Pons (tissue), 1 donor: ENCODE data around the gene SEPTIN7.

ENCODE experiments used
- DNase-seq: peaks from one replicate; pipeline ENCODE4 v3.0.0-alpha.2; 2016; ENCODE audit warnings: low spot score

Gene SEPTIN7

DNA sequence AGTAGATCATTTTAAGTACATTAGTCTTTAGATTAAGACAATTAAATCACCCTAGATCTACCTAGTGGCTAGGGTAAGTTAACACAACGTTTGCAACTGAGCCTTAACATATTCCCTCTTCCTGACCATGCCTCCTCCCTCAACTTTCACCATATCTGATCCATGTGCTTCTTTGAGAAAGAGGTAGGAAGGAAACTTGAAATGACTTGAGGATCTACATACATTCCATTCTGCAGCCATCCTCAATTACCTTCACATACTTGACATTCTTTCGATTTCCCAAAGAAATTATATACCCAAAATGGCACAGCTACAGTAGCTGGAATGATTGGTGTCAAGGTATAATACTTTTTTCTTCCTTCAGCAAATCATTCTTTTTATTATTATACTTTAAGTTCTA is 12.9 kb upstream of the SEPTIN7 start:
- no peak for DNase-seq

DNA sequence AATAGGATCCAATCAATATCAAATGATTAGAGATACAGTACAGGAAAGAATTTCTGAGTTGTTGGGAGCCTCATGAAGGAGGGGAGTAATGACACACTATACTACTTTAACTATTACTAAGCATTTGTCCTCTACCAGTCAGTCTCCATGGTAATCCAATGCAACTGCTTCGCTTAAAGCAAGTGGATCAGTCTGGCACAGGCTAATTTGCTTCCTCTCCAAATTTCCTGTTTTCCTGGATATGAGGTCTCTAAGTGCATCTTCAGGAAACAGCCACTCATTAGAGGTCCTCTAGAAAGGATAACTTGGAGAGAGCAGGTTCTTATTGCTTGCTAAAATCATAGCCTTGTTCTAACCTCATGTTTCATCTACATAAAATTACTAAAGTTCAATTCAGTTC is 8.4 kb upstream of the SEPTIN7 start:
- DNase-seq, result no peak

DNA sequence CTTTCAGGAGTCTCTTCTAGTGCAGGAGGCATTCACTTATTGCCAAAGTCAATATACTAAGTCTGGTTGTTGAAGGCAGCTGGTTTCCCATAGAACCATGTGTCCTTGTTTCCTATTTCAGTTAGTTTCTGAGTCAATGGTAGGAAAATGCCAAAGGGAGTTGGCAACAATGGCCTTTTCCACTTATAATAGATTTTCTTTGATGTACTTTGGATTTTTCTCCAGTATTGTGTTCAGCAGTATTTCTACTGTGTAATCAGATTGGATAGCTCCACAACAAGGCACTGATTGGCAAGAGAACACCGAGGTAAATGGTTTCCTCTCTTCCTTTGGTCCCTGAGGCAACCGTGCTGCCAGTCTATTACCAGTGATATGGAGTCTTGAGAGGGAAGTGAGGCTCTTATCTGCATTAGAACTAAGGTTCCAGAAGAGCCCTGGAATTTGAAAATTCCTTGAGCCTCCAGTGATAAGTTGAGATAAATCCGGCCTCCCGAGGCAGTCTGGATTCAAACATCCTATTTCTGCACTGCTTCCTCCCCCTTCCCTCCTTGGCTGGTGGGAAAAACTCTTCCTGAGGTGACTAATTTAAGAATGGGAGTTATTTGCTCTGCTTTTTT is 7.9 kb upstream of the SEPTIN7 start:
- DNase-seq, result peak; percentile 63

DNA sequence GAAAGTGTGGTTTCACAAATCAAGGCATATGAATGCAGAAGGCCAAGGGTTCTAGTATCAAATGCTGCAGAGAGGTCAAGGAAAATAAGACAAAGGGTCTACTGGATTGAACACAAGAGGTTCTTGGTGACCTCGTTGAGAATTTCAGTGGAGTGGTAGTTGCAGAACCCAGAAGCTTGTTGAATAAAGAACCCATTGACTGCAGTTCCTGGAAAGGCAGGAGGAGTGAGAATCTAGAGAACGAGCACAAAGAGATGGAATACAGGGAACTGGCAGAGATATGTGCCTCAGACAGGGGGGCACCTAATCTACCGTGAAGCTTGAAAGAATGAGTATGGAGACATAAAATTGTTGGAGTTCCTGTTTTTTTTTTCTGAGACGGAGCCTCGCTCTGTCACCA is 3.5 kb upstream of the SEPTIN7 start:
- peak; percentile 66 for DNase-seq

DNA sequence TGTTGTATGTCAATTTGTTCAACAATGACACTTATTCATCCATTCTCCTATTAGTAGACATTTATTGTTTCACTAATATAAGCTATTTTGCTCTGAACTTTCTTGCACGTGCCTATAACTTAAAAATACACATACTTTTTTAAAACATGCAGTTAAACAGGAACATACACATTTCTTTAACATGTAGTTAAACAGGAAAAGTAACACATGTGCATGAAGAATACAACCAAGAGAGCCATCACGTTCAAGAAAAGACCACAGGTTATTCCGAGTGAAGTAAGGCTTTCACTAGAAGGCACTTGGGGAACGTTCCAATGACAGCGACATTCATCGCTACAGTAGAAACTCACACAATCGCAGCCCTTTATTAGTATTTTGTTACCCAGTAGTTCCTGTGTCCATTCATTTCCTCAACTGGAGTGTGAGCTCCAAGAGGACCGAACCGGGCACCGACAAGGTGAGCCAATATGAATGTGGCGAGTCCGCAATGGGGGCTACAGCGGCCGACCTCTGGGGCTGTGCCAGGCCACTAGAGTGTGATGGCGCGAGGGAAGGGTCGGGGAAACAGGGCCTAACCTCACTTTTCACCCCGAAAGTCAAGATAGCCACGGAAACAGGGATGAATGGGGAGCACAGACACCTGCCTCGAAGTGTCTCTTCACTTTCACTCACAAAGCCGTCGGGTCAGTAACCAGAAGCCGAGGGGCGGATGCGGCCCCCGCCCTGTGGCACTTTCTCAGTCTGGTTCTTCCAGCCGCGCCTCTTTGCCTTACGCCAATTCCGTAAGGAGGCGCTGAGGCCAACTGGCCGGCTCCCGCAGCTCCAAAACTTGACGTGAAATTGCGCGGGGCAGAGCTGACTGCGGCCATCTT is 775 bp upstream of the SEPTIN7 start:
- DNase-seq, result peak; percentile 73

DNA sequence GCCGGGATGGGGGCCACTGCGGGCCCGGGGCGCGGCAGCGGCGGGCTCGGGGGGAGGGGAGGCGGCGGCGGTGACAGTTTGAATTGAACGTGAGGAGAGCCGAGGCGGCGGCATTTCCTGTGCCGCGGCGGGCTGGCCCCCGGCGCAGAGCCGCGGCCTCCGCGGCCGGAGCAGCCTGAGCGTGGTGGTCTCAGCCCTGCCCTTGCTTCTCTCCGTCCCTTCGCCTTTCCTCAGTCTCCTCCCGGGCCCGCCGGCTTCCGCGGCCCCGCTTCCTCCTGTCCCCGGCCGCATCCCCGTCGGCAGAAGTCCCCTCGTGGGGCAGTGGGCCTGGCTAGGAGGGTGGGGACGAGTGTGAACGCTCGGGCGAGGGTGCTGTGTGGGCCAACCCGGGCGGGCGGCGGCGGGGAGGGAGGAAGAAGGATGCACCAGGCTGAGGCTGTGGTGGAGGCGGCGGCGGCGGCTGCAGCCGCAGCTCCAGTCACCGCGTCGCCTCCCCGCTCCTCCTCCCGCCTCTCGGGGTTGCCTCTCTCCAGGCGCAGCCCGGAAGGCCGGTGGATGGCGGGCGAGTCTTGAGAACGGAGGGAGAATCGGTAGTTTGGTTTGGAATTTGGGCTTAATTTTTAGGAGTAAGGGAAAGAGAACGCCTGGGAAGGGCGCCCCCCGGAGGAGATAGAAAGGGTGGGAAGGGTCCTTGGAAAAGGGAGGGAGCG is 690 bp downstream of the SEPTIN7 start:
- peak; percentile 84 for DNase-seq

DNA sequence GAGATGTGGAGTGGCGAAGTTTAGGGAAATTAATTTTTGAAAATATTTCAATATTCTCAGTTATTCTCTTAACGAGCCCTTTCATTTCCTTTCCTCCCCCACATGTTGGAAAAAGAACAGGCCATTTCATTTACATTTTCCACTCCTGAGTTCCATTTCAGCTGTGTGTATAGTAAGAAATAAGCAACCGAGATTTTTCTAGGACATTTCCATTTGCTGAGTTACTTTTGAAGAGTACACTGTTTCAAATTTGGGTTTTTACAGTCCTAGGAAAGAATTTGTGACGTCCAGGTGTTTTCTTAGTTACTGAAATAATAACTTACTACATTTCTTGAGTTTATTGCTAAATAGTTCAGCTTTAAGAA is 1.2 kb downstream of the SEPTIN7 start:
- DNase-seq, result peak; percentile 63

DNA sequence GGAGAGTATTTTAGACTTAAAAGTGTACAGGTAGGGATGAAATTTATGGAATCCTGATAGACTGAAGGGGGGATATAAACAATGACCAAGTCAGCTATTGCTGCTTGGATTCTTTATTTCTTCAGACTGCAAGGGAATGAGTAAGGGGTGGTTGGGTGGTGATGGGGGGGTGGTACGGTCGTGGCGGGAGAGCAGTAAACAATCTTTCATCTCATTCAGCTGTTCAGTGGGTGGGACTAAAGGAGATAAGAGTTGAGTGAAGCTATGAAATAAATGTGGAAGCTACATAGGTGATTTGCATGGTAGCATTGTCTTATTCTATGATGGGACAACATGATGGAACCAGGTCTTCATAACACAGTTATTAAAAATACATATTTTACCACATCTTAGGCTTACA is 1.8 kb downstream of the SEPTIN7 start:
- DNase-seq, result peak; percentile 69

DNA sequence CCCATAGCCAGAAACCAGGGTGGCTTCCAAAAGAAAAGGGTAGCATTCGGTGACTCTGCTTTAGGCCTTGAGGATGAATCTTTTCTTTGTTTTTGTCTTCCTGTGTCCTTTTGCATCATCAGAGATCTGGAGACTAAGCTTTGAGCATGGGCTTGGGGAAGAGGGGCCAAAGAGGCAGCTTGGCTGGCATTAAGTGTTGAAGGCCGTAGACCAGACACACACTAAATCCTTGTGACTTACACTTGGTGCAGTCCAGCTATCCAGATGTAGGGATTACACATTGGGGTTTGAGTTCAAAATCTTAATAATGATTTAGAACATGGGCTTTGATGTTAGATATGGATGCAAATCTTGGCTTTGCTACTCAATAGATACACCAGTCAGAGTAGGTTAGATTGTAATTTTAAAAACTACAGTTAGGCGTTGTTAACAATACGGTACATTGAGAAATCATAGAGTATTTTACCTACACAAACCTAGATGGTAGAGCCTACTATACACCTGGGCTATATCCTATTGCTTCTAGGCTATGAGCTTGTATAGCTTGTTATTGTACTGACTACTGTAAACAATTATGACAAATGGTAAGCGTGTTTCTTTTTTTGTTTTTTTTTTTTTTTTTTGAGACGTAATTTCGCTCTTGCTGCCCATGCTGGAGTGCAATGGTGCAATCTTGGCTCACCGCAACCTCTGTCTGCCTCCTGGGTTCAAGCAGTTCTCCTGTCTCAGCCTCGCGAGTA is 3.5 kb downstream of the SEPTIN7 start:
- DNase-seq, result peak; percentile 47

DNA sequence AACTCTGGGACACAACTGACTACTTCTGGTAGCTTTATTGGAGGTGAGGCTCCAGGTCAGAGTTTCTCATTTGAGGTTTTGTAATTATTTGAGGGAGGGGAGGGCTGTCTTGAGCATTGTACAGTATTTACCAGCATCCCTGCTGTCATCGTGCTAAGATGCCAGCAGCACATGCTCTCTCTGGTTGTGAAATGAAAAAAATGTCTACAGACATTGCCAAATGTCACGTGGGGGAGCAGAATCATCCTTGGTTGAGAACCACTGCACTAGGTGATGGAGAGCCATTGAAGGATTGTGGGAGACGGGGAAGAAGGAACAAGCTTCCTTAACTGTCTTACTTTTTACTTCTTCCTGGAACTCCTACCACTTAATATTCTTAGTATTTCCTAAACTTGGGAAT is 5.0 kb downstream of the SEPTIN7 start:
- DNase-seq, result no peak

DNA sequence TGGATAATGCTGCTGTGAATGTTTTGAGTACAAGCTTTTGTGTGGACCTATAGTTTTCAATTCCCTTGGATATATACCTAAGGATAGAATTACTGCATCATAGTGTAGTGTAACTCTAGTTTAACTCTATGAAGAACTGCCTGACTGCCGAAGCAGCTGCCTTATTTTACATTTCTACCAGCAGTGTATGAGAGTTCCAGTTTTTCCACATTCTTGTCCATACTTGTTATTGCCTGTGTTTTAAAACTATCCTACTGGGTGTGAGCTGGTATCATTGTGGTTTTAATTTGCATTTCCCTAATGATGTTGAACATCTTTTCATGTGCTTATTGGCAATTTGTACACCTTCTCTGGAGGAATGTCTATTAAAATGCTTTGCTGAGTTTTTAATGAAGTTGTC is 15.7 kb downstream of the SEPTIN7 start:
- DNase-seq, result no peak

DNA sequence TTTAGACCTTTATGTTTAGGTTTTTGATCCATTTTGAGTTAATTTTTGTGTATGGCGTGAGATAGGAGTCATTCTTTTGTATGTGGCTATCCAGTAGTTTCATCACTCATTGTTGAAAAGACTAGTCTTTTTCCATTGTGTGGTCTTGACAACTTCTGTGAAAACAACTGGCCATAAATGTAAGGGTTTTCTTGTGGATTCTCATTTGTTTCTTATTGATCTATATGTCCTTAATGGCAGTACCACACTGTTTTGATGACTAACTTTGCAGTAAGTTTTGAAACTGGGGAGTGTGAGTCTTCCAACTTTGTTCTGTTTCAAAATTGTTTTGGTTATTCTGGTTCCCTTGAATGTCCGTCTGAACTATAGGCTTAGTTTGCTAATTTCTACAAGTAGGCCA is 16.3 kb downstream of the SEPTIN7 start:
- DNase-seq, result no peak

DNA sequence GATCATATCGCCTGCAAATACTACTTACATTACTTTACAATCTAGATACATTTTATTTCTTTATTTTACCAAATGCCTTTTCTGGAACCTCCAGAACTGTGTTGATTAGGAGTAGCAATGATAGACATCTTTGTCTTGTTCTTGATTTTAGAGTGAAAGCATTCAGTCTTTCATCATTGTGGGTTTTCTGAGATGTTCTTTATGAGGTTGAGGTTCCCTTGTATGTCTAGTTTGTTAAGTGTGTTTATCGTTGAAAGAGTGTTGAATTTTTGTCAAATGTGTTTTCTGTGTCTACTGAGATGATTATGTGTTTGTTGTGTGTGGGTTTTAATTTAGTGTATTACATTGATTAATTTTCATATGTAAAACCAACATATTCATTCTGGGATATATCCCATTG is 17.1 kb downstream of the SEPTIN7 start:
- no peak for DNase-seq

DNA sequence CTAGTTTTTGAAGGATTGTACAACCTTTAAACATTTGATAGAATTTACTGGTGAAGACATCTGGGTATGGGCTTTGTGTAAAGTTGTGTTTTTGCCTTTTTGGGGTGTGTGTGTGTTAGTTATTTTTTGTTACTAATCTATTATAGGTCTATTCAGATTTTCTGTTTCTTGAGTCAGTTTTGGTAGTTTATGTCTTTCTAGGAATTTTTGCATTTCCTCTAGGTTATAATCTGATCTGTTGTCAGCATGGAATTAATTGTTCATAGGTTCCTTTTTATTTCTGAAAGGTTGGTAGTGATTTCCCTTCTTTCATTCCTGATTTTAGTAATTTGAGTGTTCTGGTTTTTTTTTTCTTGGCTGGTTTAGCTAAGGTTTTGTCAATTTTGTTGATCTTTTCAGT is 17.7 kb downstream of the SEPTIN7 start:
- no peak for DNase-seq

DNA sequence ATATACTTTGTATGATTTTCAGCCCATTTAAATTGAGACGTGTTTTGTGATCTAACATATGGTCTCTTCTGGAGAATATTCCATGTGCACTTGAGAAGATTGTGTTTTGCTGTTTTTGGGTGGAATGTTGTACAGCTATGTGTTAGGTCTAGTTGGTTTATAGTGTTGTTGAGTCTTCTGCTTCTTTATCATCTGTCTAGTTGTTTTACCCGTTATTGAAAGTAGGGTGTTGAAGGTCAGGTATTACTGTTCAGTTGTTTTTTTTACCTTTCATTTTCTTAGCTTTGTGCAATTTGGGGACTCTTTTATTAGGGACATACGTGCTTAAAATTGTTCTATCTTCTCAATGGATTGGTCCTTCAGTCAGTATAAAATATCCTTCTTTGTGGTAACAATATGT is 18.5 kb downstream of the SEPTIN7 start:
- DNase-seq, result no peak

DNA sequence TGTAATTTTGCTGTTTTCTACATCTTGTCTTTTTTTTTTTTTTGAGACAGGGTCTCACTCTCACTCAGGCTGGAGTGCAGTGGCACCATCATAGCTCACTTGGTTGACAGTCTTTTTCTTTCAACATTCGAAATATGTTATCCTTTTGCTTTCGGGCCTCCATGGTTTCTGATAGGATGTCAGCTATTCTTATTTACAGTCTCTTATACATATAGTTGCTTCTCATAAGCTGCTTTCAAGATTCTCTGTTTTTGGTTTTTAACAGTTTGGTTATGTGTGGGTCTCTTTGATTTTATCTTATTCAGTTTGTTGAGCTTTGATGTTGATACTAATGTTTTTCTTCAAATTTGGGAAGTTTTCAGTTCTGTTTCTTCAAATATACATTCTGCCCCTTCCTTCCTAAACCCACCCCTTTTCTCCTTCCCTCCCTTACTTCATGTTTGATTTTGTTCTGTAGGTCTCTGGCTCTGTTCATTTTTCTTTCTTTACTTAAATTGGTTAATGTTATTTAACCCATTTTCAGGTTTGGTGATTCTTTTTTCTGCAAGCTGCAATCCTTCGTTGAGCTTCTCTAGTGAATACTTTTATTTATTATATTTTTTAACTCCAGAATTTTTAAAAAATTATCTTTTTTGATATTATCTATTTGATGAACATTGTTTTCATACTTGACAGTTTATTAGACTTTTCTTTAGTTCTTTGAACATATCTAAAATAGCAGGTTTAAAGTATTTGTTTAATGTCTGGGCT is 19.3 kb downstream of the SEPTIN7 start:
- DNase-seq, result no peak

DNA sequence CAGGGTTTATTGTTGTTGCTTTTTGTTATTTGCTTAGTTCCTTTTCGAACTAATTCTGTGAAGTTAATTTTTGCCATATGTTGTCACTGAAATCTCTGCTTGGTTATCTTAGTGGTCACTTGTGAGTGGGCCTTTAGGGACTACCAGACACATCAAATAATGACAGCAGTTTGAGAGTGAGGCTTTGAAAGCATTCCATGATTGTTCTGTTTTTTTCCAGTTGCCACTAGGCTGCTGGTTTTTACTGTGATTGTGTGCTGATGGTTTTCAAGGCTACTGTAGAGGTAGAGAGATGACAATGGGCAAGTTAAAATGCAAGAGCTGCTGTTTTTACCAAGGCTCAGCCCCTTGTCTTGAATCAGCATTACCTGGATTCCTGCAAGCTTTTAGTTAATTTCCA is 20.0 kb downstream of the SEPTIN7 start:
- DNase-seq, result no peak

DNA sequence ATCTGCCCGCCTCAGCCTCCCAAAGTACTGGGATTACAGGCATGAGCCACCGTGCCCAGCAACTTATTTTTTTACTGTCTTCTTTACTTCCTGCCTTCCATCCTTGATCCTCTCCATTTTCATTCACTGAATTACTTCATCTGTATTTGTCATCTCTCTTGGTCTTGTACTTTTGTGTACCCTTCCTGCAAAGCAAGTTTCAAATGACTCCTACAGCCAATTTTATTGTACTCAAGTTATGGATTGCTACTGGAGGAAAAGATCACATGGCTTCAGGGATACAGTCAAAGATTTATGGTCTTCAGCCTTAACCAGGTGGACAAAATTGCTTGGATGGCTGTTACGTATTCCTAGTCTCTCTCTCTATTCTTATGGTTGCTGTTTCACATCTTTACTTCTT is 22.6 kb downstream of the SEPTIN7 start:
- no peak for DNase-seq

DNA sequence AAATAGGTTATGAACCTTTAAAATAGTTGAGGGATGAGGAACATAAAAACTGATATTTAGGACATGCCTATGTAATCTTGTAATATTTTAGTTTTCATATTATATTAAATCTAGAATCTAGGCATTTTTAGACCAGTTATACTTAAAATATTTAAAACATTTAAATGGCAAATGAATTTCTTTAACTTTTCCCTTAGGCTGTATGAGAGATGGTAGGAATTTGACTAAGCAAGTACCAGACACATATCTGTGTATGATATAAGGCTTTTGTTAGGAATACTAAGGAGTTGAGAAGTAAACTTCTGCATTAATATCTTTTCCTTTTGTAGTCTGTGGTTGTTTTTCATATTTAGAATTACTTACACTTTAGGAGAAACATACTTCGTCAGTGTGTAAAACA is 25.1 kb downstream of the SEPTIN7 start:
- no peak for DNase-seq

DNA sequence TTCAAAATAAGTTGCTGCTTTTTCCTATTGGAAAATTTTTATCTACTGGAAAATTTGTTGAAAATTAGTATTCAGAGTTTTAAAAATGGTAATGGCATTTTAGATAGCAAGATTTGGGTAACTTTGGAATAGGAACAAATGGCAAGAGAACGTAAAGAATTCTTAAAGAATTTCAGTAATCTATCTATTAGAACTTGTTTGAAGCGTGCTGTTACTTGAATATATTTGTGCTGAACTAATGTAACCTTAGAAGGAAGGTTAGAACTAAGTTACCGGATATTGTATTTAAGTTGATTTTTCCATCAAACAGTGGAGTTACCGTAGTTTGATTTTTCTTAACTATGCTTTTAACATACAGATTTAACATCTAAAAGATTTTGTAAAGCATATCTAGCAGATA is 25.9 kb downstream of the SEPTIN7 start:
- DNase-seq, result no peak

DNA sequence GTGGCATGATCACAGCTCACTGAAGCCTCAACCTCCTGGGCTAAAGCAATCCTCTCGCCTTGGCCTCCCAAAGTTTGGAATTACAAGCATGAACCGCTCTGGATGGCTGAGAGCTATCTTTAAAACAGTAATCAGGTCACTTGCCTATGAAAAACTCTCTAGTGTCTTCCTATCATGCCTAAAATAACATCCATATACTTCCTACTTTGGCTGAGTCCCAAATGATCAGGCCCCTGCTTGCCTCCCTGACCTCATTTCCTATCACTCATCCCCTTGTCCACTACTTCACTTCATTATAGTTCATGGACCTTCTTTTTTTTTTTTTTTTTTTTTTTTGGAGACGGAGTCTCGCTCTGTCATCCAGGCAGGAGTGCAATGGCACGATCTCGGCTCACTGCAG is 28.0 kb downstream of the SEPTIN7 start:
- no peak for DNase-seq

DNA sequence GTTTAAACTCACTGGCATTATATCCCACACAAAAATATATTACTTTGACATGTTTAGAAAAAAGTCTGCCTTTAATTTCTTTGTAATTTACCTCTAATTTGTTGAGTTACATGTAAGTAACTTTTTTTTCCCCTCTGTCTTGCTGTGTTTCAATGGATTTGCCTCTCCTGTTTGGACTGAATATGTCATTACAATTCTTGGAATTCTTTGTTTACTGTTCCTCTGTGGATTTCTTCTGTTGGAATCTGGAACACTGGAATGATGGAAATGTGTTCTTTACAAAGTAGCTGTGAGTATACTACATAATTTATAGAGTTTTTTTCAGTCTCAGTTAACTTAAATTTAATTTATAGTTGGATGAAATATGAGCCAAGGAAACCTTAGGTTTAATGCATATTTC is 30.4 kb downstream of the SEPTIN7 start:
- no peak for DNase-seq
